ENCODE results near the gene TAF8. TPM values are rescaled to one million over a fixed set of nuclear protein-coding genes. Genes with fewer than 3 reads are reported as not detected.

Gene TAF8
- polyA plus RNA-seq, 3 donors, result 13.1 to 24.7 (median 16.6) TPM

DNA sequence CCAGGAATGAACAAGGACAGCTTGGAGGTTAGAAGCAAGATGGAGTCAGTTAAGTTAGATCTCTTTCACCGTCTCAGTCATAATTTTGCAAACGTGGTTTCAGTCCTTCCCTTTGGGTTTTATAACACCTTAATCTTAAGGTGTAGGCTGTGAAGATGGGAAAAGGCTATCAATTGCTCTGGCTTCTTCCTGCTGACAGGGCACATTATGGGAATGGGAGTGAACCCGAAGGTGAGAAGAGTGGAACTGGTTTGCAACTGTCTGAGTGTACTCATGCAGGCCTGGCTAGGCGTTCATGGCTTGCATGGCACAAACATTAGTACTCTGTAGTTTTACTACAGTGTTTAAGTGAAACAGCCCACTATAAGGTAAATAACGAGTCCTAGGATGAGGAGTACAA lies 9.4 kb downstream of the TAF8 start:
- H4K20me1 ChIP-seq (ENCODE audit: insufficient read depth, low read length), result no peaks in the 10 kb centered on the region
- H3K4me1 ChIP-seq (ENCODE audit: control insufficient read depth in 1 of 2, insufficient read depth in 2 of 2, low read length in 2 of 2), result no peaks in the 10 kb centered on the region
- H3K27ac ChIP-seq (ENCODE audit: low read depth in 1 of 2, low read length in 2 of 2), result no peak overlapping the region
- no peak for DNase-seq
- H3K27ac Mint-ChIP-seq, result peak overlapping the region in 1 of 7 donors; percentile 72
- no peaks in the 10 kb centered on the region for H3K27me3 Mint-ChIP-seq (ENCODE audit: low read depth in 3 of 3)
- intact Hi-C loops (cut with micrococcal nuclease), result no loop called here
- H3K4me3 Mint-ChIP-seq, result no peak overlapping the region
- no peaks in the 10 kb centered on the region for H3K4me1 Mint-ChIP-seq
- H3K9me3 Mint-ChIP-seq, result peaks cover 0 to 2% (median 0%) of the 10 kb centered on the region in 7 donors
- H3K36me3 ChIP-seq (replicated peaks in 1 of 2; ENCODE audit: control insufficient read depth in 1 of 2, insufficient read depth in 2 of 2, low read length in 2 of 2), result peaks cover 90 to 100% of the 10 kb centered on the region in 2 donors
- no peak for TF ChIP-seq CTCF (IDR thresholded peaks at IDR 0.05)
- no peak overlapping the region for H3K4me2 ChIP-seq (replicated peaks; ENCODE audit: extremely low read depth, low read length, poor library complexity, severe bottlenecking)
- no peaks in the 10 kb centered on the region for H3K79me2 ChIP-seq (ENCODE audit: insufficient read depth, low read length)
- no peaks in the 10 kb centered on the region for H3K27me3 ChIP-seq (ENCODE audit: control insufficient read depth in 2 of 2, insufficient read depth in 2 of 2, low read length in 2 of 2)
- no peaks in the 10 kb centered on the region for H3K9me3 ChIP-seq (replicated peaks in 1 of 2; ENCODE audit: control insufficient read depth in 1 of 2, insufficient read depth in 1 of 2, low read length in 2 of 2)
- no peak overlapping the region for H2AFZ ChIP-seq (ENCODE audit: insufficient read depth, low read depth, low read length, poor library complexity, severe bottlenecking)
- no peak overlapping the region for H3K4me3 ChIP-seq (replicated peaks in 1 of 3; ENCODE audit: low read depth in 2 of 3, low read length in 3 of 3)
- no peak overlapping the region for H3K9ac ChIP-seq (ENCODE audit: insufficient read depth, low read length, poor library complexity, severe bottlenecking)
- peaks cover 73 to 91% of the 10 kb centered on the region in 2 donors for H3K36me3 Mint-ChIP-seq
- 100% methylated on average over 1 of the region's 5 CpGs for whole genome bisulfite sequencing (ENCODE audit: insufficient coverage)

DNA sequence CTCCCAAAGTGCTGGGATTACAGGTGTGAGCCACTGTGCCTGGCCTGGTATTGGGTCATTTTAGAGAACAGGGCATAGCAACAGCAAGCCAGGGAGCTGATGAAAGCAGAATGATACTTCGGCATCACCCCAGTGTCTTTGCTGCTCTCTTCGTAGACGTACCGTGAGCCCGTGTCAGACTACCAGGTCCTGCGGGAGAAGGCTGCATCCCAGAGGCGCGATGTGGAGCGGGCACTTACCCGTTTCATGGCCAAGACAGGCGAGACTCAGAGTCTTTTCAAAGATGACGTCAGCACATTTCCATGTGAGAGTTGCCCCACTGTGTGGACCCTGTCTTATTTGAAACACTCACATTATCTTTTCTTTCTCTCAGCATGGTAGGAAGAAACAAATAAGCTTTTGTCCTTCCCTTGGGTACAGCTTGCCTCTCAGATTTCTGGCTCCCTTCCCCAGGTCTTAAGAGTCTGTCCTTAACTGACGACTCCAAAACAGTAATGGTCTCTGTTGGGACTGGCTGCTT lies 15.9 kb downstream of the TAF8 start:
- no peak for DNase-seq
- Histone ChIP-seq H3K9me3 (replicated peaks in 1 of 2; ENCODE audit: control insufficient read depth in 1 of 2, insufficient read depth in 1 of 2, low read length in 2 of 2) (no peaks in the 10 kb centered on the region), H3K27me3 (ENCODE audit: control insufficient read depth in 2 of 2, insufficient read depth in 2 of 2, low read length in 2 of 2) (no peaks in the 10 kb centered on the region), H2AFZ (ENCODE audit: insufficient read depth, low read depth, low read length, poor library complexity, severe bottlenecking) (no peak overlapping the region), H3K79me2 (ENCODE audit: insufficient read depth, low read length) (no peaks in the 10 kb centered on the region), H3K9ac (ENCODE audit: insufficient read depth, low read length, poor library complexity, severe bottlenecking) (no peak overlapping the region), H4K20me1 (ENCODE audit: insufficient read depth, low read length) (no peaks in the 10 kb centered on the region), H3K27ac (ENCODE audit: low read depth in 1 of 2, low read length in 2 of 2) (no peak overlapping the region), H3K4me3 (replicated peaks in 1 of 3; ENCODE audit: low read depth in 2 of 3, low read length in 3 of 3) (no peak overlapping the region), H3K4me1 (ENCODE audit: control insufficient read depth in 1 of 2, insufficient read depth in 2 of 2, low read length in 2 of 2) (no peaks in the 10 kb centered on the region), H3K36me3 (replicated peaks in 1 of 2; ENCODE audit: control insufficient read depth in 1 of 2, insufficient read depth in 2 of 2, low read length in 2 of 2) (peaks cover 88 to 98% of the 10 kb centered on the region in 2 donors), H3K4me2 (replicated peaks; ENCODE audit: extremely low read depth, low read length, poor library complexity, severe bottlenecking) (no peak overlapping the region)
- H3K4me3 Mint-ChIP-seq, result no peak overlapping the region
- over 99% methylated on average over 13 of the region's 13 CpGs for WGBS (ENCODE audit: insufficient coverage)
- H3K27ac Mint-ChIP-seq, result no peak overlapping the region
- H3K9me3 Mint-ChIP-seq, result no peaks in the 10 kb centered on the region
- TF ChIP-seq CTCF (IDR thresholded peaks at IDR 0.05), result no peak
- intact Hi-C loops (cut with micrococcal nuclease), result no loop called here
- H3K27me3 Mint-ChIP-seq (ENCODE audit: low read depth in 3 of 3), result no peaks in the 10 kb centered on the region
- H3K4me1 Mint-ChIP-seq, result no peaks in the 10 kb centered on the region
- H3K36me3 Mint-ChIP-seq, result peaks cover 40 to 41% of the 10 kb centered on the region in 2 donors

All from CD14-positive monocyte (primary cell).